Endothelial cell of umbilical vein (primary cell): ENCODE measurements around the gene NPPB. TPM values are rescaled to one million over a fixed set of nuclear protein-coding genes. Genes with fewer than 3 reads are reported as not detected.

Source experiments
- BruUV-seq: library from RNA; stranded (reverse); fragments of 400-500 nt; replicated peaks from 2 replicates; lab custom pipeline; 2021; lab: Mats Ljungman, UMichigan
- CTCF ChIA-PET: fragments of 300-600, 350-600 bp; sonication (Branson Sonifier 250); formaldehyde crosslinking; loops from one replicate; lab custom pipeline; 2021; ENCODE audit warnings: antibody characterized with exemption, inconsistent platforms; lab: Charles Lee
- POLR2A ChIA-PET: fragments of 300-600, 350-600 bp; sonication (Branson Sonifier 250); formaldehyde crosslinking; loops from one replicate; lab custom pipeline; 2021; ENCODE audit warnings: antibody characterized with exemption, inconsistent platforms; lab: Charles Lee
- DNase-seq: peaks from one replicate; pipeline ENCODE4 v3.0.0-alpha.2; 2011; ENCODE audit warnings: low read depth, low spot score
- FAIRE-seq: peaks from 2 replicates; lab custom pipeline; 2011; peaks lifted over from hg19 to GRCh38; lab: Jason Lieb, UNC
- H2AFZ ChIP-seq: 2 replicates; pipeline ENCODE4 v1.6.0; 2012; ENCODE audit warnings: low read depth, low read length, control low read depth, inconsistent platforms
- H3K27ac ChIP-seq: 2 replicates; pipeline ENCODE4 v1.5.1; 2011; ENCODE audit warnings: low read depth, mild to moderate bottlenecking, control low read depth, low read length, moderate library complexity; ENCODE audit not compliant: insufficient read depth
- H3K27me3 ChIP-seq, 2 experiments: 2 replicates each; pipeline versions ENCODE4 v1.6.0 to v1.6.1; 2011; ENCODE audit warnings: low read length in 2 of 2, mixed read lengths in 1 of 2; ENCODE audit not compliant: control insufficient read depth in 2 of 2, insufficient read depth in 2 of 2
- H3K36me3 ChIP-seq, 2 experiments: 2 replicates in 1 of 2; 3 replicates in 1 of 2; pipeline ENCODE4 v1.5.1; 2011; ENCODE audit warnings: low read length in 2 of 2, mild to moderate bottlenecking in 1 of 2, moderate library complexity in 1 of 2; ENCODE audit not compliant: control insufficient read depth in 2 of 2, insufficient read depth in 2 of 2; ENCODE audit errors: extremely low read depth in 1 of 2
- H3K4me1 ChIP-seq: 3 replicates; pipeline ENCODE4 v1.5.1; 2011; ENCODE audit warnings: mild to moderate bottlenecking, low read length; ENCODE audit not compliant: control insufficient read depth, insufficient read depth; ENCODE audit errors: extremely low read depth
- H3K4me2 ChIP-seq: 2 replicates; pipeline ENCODE4 v1.6.1; 2011; ENCODE audit warnings: low read length, control low read depth, mixed read lengths; ENCODE audit not compliant: insufficient read depth
- H3K4me3 ChIP-seq, 3 experiments: fragments of 200-600 bp in 1 of 3; sonication (generic), shearing (Covaris generic) in 1 of 3; replicated peaks in 1 of 3; 2 replicates each; pipeline ENCODE4 v1.5.1; 2011 to 2016; ENCODE audit warnings: control low read depth in 3 of 3, low read length in 3 of 3, mild to moderate bottlenecking in 2 of 3, inconsistent platforms in 1 of 3, low read depth in 1 of 3, moderate library complexity in 1 of 3; ENCODE audit not compliant: insufficient read depth in 1 of 3
- H3K79me2 ChIP-seq: 2 replicates; pipeline ENCODE4 v1.6.0; 2012; ENCODE audit warnings: low read length, inconsistent platforms; ENCODE audit not compliant: control insufficient read depth, insufficient read depth
- H3K9ac ChIP-seq: replicated peaks from 2 replicates; pipeline ENCODE3; 2011; ENCODE audit warnings: low read length, control low read depth; ENCODE audit not compliant: insufficient read depth; ENCODE audit errors: extremely low read depth
- H3K9me1 ChIP-seq: replicated peaks from 3 replicates; pipeline ENCODE4 v1.6.0; 2011; ENCODE audit warnings: mild to moderate bottlenecking, low read length; ENCODE audit not compliant: control insufficient read depth, insufficient read depth; ENCODE audit errors: extremely low read depth
- H3K9me3 ChIP-seq: replicated peaks from 2 replicates; pipeline ENCODE4 v1.5.1; 2012; ENCODE audit warnings: low read length, inconsistent platforms; ENCODE audit not compliant: control insufficient read depth, insufficient read depth
- H4K20me1 ChIP-seq: replicated peaks from 2 replicates; pipeline ENCODE3; 2011; ENCODE audit warnings: mild to moderate bottlenecking, low read length; ENCODE audit not compliant: control insufficient read depth, insufficient read depth; ENCODE audit errors: extremely low read depth
- CTCF ChIP-seq, 2 donors: IDR thresholded peaks; 1 replicate in 1 of 2; 2 replicates in 1 of 2; pipeline ENCODE4 v1.5.1; 2011; ENCODE audit warnings: low read length in 2 of 2, mild to moderate bottlenecking in 2 of 2, moderate library complexity in 2 of 2, control low read depth in 1 of 2, inconsistent platforms in 1 of 2, low read depth in 1 of 2; ENCODE audit not compliant: insufficient read depth in 1 of 2; ENCODE audit errors: extremely low read depth in 1 of 2
- EZH2 ChIP-seq: IDR thresholded peaks from 2 replicates; pipeline ENCODE4 v1.6.1; 2012; ENCODE audit warnings: borderline replicate concordance, low read depth, mild to moderate bottlenecking, moderate library complexity, low read length, inconsistent platforms; ENCODE audit not compliant: severe bottlenecking
- FOS ChIP-seq: IDR thresholded peaks from 2 replicates; pipeline ENCODE4 v1.6.1; 2011; ENCODE audit warnings: mild to moderate bottlenecking, low read length, moderate library complexity, borderline replicate concordance; ENCODE audit not compliant: insufficient read depth
- GATA2 ChIP-seq: IDR thresholded peaks from 2 replicates; pipeline ENCODE4 v1.7.0; 2011; ENCODE audit warnings: low read depth, mild to moderate bottlenecking, moderate library complexity, mixed read lengths, low read length; ENCODE audit not compliant: insufficient read length, insufficient read depth
- JUN ChIP-seq: IDR thresholded peaks from 2 replicates; pipeline ENCODE4 v1.6.1; 2011; ENCODE audit warnings: borderline replicate concordance, low read depth; ENCODE audit not compliant: insufficient read length, insufficient read depth
- MAX ChIP-seq: IDR thresholded peaks from 2 replicates; pipeline ENCODE4 v1.6.1; 2011; ENCODE audit not compliant: insufficient read depth, insufficient read length
- MYC ChIP-seq: IDR thresholded peaks from one replicate; pipeline ENCODE4 v1.6.1; 2011; ENCODE audit warnings: mild to moderate bottlenecking, low read depth, low read length
- POLR2A ChIP-seq: IDR thresholded peaks from 2 replicates; pipeline ENCODE4 v1.6.1; 2012; ENCODE audit warnings: low read depth, mild to moderate bottlenecking, control low read depth, low read length
- POLR2AphosphoS5 ChIP-seq: IDR thresholded peaks from 2 replicates; pipeline ENCODE4 v1.6.1; 2012; ENCODE audit warnings: low read depth, mild to moderate bottlenecking, control low read depth, low read length, moderate library complexity; ENCODE audit not compliant: insufficient read depth
- dilution Hi-C: fragments of 300-500 bp; cut with MboI; formaldehyde crosslinking; loops from one replicate; pipeline ENCODE4 v1.15.0; 2019; ENCODE audit warnings: low sequenced_read_pairs; ENCODE audit not compliant: extremely low pct_ligation_motif_present
- intact Hi-C: fragments of 100-400 bp; cut with micrococcal nuclease; formaldehyde crosslinking; loops from one replicate; pipeline ENCODE4 v1.10.0; 2022
- polyA plus RNA-seq, 4 experiments: library from polyadenylated mRNA; depleted of rRNA in 3 of 4; stranded (reverse) in 3 of 4; unstranded in 1 of 4; fragments of >200 nt; gene quantifications; 2 replicates each; pipeline versions ENCODE4 v1.2.1 to v1.2.3, GENCODE V29; 2011 to 2012; ENCODE audit warnings: missing spikeins in 1 of 4
- total RNA-seq: library from RNA; stranded (reverse); gene quantifications from 2 replicates; pipeline ENCODE4 v1.2.3, GENCODE V29; 2021

NPPB gene
- total and polyA plus RNA-seq, 2 donors (not counting 3 experiments of a cell fraction or from before 2014, with no cell fraction given): not detected

- no peak for FAIRE-seq
- H3K79me2 ChIP-seq: no peaks in the 10 kb centered on the region
- H3K4me2 ChIP-seq: no peak overlapping the region
- H3K9me1 ChIP-seq: no peaks in the 10 kb centered on the region
- H2AFZ ChIP-seq: no peak overlapping the region
- POLR2A ChIA-PET: interaction anchor here (0.6 kb wide), 1 partner anchor 28 kb away, joined by 4 read pairs; no protein-coding TSS in a partner anchor
- H3K9ac ChIP-seq: no peak overlapping the region
- H4K20me1 ChIP-seq: no peaks in the 10 kb centered on the region
- no peaks in the 10 kb centered on the region for H3K9me3 ChIP-seq
- intact Hi-C loops: no loop called here
- no peak for DNase-seq
- no TSS peak for BruUV-seq
- no peaks in the 10 kb centered on the region for H3K36me3 ChIP-seq
- H3K4me1 ChIP-seq: no peaks in the 10 kb centered on the region
- CTCF ChIA-PET: interaction anchor here (1.2 kb wide), 1 partner anchor 21 kb away, joined by 4 read pairs; the partner anchor contains the start of gene NPPB
- H3K4me3 ChIP-seq: no peak overlapping the region
- no peak overlapping the region for H3K27ac ChIP-seq
- dilution Hi-C loops: no loop called here
- no peak for TF ChIP-seq CTCF (IDR thresholded peaks at IDR 0.05; ENCODE audit: extremely low read depth in 1 of 2, insufficient read depth in 1 of 2, low read depth in 1 of 2, low read length in 2 of 2)
- no peak for TF ChIP-seq MYC
- TF ChIP-seq GATA2: no peak
- TF ChIP-seq POLR2A: no peak
- TF ChIP-seq JUN: no peak
- TF ChIP-seq POLR2AphosphoS5: no peak
- TF ChIP-seq FOS: no peak
- TF ChIP-seq MAX: no peak
- no peak for TF ChIP-seq EZH2
- no peaks in the 10 kb centered on the region for H3K27me3 ChIP-seq
Observed at GRCh38 chr1:11880181-11880575, 21.4 kb upstream of the NPPB start.
